HCT116 (cell line): ENCODE data around the gene ZMYM4. TPM values are rescaled to one million over a fixed set of nuclear protein-coding genes. Genes with fewer than 3 reads are reported as not detected.

ENCODE experiments used
- ATAC-seq: fragments of 200-7000 bp; cut with Tn5 transposase; 2 replicates; pipeline ENCODE4 v1.9.1; 2020; ENCODE audit warnings: mild to moderate bottlenecking, moderate library complexity
- BruUV-seq: library from RNA; stranded (reverse); fragments of 400-500 nt; replicated peaks from 2 replicates; lab custom pipeline; 2021; lab: Mats Ljungman, UMichigan
- CTCF ChIA-PET: fragments of 300-600 bp; sonication (Branson Sonifier 250); formaldehyde crosslinking; loops from one replicate; lab custom pipeline; 2021; ENCODE audit warnings: antibody characterized with exemption; lab: Charles Lee
- POLR2A ChIA-PET: fragments of 300-600, 350-600 bp; sonication (Branson Sonifier 250); formaldehyde crosslinking; loops from one replicate; lab custom pipeline; 2021; ENCODE audit warnings: antibody characterized with exemption; lab: Charles Lee
- RAD21 ChIA-PET, 2 experiments: fragments of 300-600 bp; sonication (Branson Sonifier 250); formaldehyde crosslinking; loops; one replicate each; lab custom pipeline; 2023; ENCODE audit warnings: low total read pairs in 2 of 2; ENCODE audit not compliant: uncharacterized antibody in 2 of 2, unreplicated experiment in 2 of 2, low non-redundant PET in 1 of 2; lab: Charles Lee
- DNase-seq: peaks from one replicate; pipeline ENCODE4 v3.0.0-alpha.2; 2010; ENCODE audit warnings: low read depth, low spot score
- H2AFZ ChIP-seq: fragments of 200-600 bp; shearing (Covaris generic), sonication (generic); 2 replicates; pipeline ENCODE4 v1.6.1; 2017; ENCODE audit warnings: low read depth, mixed run types, mixed read lengths, antibody characterized with exemption, low read length; ENCODE audit not compliant: poor library complexity, severe bottlenecking
- H3K27ac ChIP-seq: 2 replicates; pipeline ENCODE4 v1.5.1; 2012; ENCODE audit warnings: low read depth, low read length
- H3K27me3 ChIP-seq: fragments of 200-600 bp; sonication (generic); 2 replicates; pipeline ENCODE4 v1.6.1; 2016; ENCODE audit warnings: mixed run types, low read length, mixed read lengths; ENCODE audit not compliant: insufficient read depth
- H3K36me3 ChIP-seq, 2 experiments: fragments of 200-500 bp in 1 of 2; fragments of 200-600 bp in 1 of 2; sonication (Bioruptor generic) in 1 of 2; sonication (generic) in 1 of 2; 2 replicates each; pipeline versions ENCODE4 v1.5.1 to v1.6.1; 2014 to 2016; ENCODE audit warnings: low read length in 2 of 2, inconsistent platforms in 1 of 2, mixed read lengths in 1 of 2, mixed run types in 1 of 2; ENCODE audit not compliant: insufficient read depth in 2 of 2, control insufficient read depth in 1 of 2
- H3K4me1 ChIP-seq, 2 experiments: fragments of 200-600 bp in 1 of 2; sonication (generic) in 1 of 2; 2 replicates each; pipeline versions ENCODE4 v1.5.1 to v1.6.1; 2012 to 2017; ENCODE audit warnings: low read length in 2 of 2, inconsistent platforms in 1 of 2, mild to moderate bottlenecking in 1 of 2, mixed read lengths in 1 of 2, mixed run types in 1 of 2, moderate library complexity in 1 of 2; ENCODE audit not compliant: insufficient read depth in 2 of 2, control insufficient read depth in 1 of 2
- H3K4me2 ChIP-seq: fragments of 200-600 bp; sonication (generic); 2 replicates; pipeline ENCODE4 v1.6.1; 2017; ENCODE audit warnings: mixed run types, low read length, mixed read lengths
- H3K4me3 ChIP-seq, 2 experiments: fragments of 200-600 bp in 1 of 2; sonication (generic) in 1 of 2; replicated peaks in 1 of 2; 2 replicates each; pipeline ENCODE4 v1.5.1; 2011 to 2016; ENCODE audit warnings: low read length in 2 of 2, control low read depth in 1 of 2, low read depth in 1 of 2, mild to moderate bottlenecking in 1 of 2, mixed read lengths in 1 of 2, mixed run types in 1 of 2
- H3K79me2 ChIP-seq: fragments of 200-600 bp; sonication (generic); 2 replicates; pipeline ENCODE4 v1.6.1; 2017; ENCODE audit warnings: mild to moderate bottlenecking, mixed run types, low read length, moderate library complexity, mixed read lengths; ENCODE audit not compliant: insufficient read depth
- H3K9ac ChIP-seq: fragments of 200-600 bp; sonication (generic); 2 replicates; pipeline ENCODE4 v1.6.1; 2016; ENCODE audit warnings: low read length, mixed read lengths
- H3K9me2 ChIP-seq: fragments of 200-600 bp; sonication (generic), shearing (Covaris generic); 2 replicates; pipeline ENCODE4 v1.6.1; 2017; ENCODE audit warnings: mixed run types, mild to moderate bottlenecking, moderate library complexity; ENCODE audit not compliant: insufficient read depth
- H3K9me3 ChIP-seq, 2 experiments: fragments of 200-500 bp in 1 of 2; fragments of 200-600 bp in 1 of 2; sonication (Bioruptor generic) in 1 of 2; sonication (generic) in 1 of 2; 2 replicates each; pipeline ENCODE4 v1.6.1; 2014 to 2017; ENCODE audit warnings: low read length in 2 of 2, mixed read lengths in 2 of 2, inconsistent platforms in 1 of 2, low read depth in 1 of 2, mild to moderate bottlenecking in 1 of 2, mixed run types in 1 of 2, moderate library complexity in 1 of 2; ENCODE audit not compliant: control insufficient read depth in 1 of 2, insufficient read depth in 1 of 2
- H4K20me1 ChIP-seq: fragments of 200-600 bp; sonication (generic), shearing (Covaris generic); 2 replicates; pipeline ENCODE4 v1.6.1; 2017; ENCODE audit warnings: mixed run types, mild to moderate bottlenecking, moderate library complexity; ENCODE audit not compliant: insufficient read depth
- CEBPB ChIP-seq: IDR thresholded peaks from 2 replicates; pipeline ENCODE4 v1.6.1; 2012; ENCODE audit warnings: low read depth
- EGR1 ChIP-seq: IDR thresholded peaks from 2 replicates; pipeline ENCODE4 v1.6.1; 2012; ENCODE audit warnings: low read depth
- EZH2 ChIP-seq: fragments of 200-600 bp; sonication (generic); IDR thresholded peaks from 2 replicates; pipeline ENCODE4 v1.6.1; 2017; ENCODE audit warnings: antibody characterized with exemption, mixed run types
- EZH2phosphoT487 ChIP-seq: fragments of 200-600 bp; IDR thresholded peaks from 2 replicates; pipeline ENCODE4 v1.6.1; 2018; ENCODE audit warnings: antibody characterized with exemption, borderline replicate concordance
- FOSL1 ChIP-seq: IDR thresholded peaks from 2 replicates; pipeline ENCODE4 v1.6.1; 2012; ENCODE audit warnings: low read depth
- JUND ChIP-seq: IDR thresholded peaks from 2 replicates; pipeline ENCODE4 v1.6.1; 2012
- POLR2A ChIP-seq: IDR thresholded peaks from 2 replicates; pipeline ENCODE4 v1.7.0; 2011; ENCODE audit warnings: borderline replicate concordance; ENCODE audit not compliant: insufficient read depth, insufficient read length; ENCODE audit errors: extremely low read depth
- POLR2AphosphoS5 ChIP-seq: IDR thresholded peaks from 2 replicates; pipeline ENCODE4 v1.6.1; 2011; ENCODE audit warnings: mild to moderate bottlenecking, low read depth, low read length, moderate library complexity
- SIN3A ChIP-seq: IDR thresholded peaks from 2 replicates; pipeline ENCODE4 v1.6.1; 2012; ENCODE audit warnings: low read depth
- SP1 ChIP-seq: IDR thresholded peaks from 2 replicates; pipeline ENCODE4 v1.6.1; 2012; ENCODE audit warnings: low read depth
- YY1 ChIP-seq: IDR thresholded peaks from 2 replicates; pipeline ENCODE4 v1.6.1; 2011; ENCODE audit warnings: low read length, low read depth, moderate library complexity, mild to moderate bottlenecking; ENCODE audit not compliant: insufficient replicate concordance; ENCODE audit errors: extremely low read depth
- ZNF274 ChIP-seq: fragments of 200-500 bp; sonication (Bioruptor generic); IDR thresholded peaks from 2 replicates; pipeline ENCODE4 v1.6.1; 2014; ENCODE audit warnings: mild to moderate bottlenecking, low read depth, low read length, inconsistent platforms
- intact Hi-C: fragments of 100-400 bp; cut with micrococcal nuclease; formaldehyde crosslinking; loops from 2 replicates; pipeline ENCODE4 v1.10.0; 2022
- total RNA-seq: library from RNA; stranded (reverse); gene quantifications from one replicate; pipeline ENCODE4 v1.2.1, GENCODE V29; 2021; ENCODE audit not compliant: unreplicated experiment
- TF ChIP-seq, protein P1 (sequence below), 3 experiments: fragments of 200-600 bp in 1 of 3; sonication (generic) in 1 of 3; IDR thresholded peaks in 2 of 3; conservative IDR thresholded peaks in 1 of 3; 2 replicates each; pipeline ENCODE4 v1.5.1; 2012 to 2017; ENCODE audit warnings: low read depth in 2 of 3, low read length in 2 of 3, antibody characterized with exemption in 1 of 3, borderline replicate concordance in 1 of 3, control low read depth in 1 of 3, mild to moderate bottlenecking in 1 of 3, mixed read lengths in 1 of 3, mixed run types in 1 of 3, moderate library complexity in 1 of 3; ENCODE audit not compliant: insufficient read depth in 1 of 3
- TF ChIP-seq, protein P2 (sequence below): IDR thresholded peaks from 2 replicates; pipeline ENCODE4 v1.6.1; 2012

The ZMYM4 gene
- total RNA-seq, 1 experiment from 2014 or later, result 58.0 TPM

DNA sequence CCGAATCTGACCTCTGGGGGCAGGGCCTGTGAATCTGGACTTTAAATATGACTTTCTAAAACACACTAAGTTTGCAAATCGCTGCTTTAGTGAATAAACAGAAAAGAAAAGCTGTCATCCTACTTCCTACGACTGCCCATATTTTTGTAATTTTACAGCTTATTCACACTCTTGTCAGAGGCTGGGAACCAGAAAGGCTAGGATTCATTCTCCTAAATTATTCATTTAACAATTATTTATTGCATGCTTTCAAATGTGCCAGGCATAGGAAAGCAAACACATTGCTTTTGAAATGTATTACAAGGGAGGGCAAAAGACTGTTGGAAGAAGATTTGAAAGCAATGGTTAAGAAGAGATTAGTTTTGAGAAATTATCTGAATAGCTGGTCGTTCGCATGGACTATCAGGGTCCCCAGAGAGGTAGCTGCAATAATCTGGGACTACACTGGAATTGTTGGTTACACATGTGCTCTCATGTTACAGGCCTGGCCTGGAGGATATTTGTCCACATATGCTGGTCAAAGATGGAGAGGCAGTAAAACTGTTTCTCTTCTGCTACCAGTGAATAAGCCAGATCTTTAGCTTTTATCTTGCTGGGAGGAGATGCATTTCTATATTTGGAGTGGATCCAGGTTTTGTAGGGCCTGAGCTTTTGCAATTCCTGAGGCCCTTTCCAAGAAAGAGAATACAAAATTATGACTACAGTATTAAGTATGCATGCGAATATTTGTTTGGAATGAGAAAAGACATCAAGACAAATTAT, 46.0 kb upstream of the ZMYM4 start:
- POLR2A ChIA-PET, result no interaction called here
- Histone ChIP-seq H3K27ac (no peak overlapping the region), H3K9ac (no peak overlapping the region)
- TF ChIP-seq FOSL1, result no peak
- TF ChIP-seq, protein P1, sequence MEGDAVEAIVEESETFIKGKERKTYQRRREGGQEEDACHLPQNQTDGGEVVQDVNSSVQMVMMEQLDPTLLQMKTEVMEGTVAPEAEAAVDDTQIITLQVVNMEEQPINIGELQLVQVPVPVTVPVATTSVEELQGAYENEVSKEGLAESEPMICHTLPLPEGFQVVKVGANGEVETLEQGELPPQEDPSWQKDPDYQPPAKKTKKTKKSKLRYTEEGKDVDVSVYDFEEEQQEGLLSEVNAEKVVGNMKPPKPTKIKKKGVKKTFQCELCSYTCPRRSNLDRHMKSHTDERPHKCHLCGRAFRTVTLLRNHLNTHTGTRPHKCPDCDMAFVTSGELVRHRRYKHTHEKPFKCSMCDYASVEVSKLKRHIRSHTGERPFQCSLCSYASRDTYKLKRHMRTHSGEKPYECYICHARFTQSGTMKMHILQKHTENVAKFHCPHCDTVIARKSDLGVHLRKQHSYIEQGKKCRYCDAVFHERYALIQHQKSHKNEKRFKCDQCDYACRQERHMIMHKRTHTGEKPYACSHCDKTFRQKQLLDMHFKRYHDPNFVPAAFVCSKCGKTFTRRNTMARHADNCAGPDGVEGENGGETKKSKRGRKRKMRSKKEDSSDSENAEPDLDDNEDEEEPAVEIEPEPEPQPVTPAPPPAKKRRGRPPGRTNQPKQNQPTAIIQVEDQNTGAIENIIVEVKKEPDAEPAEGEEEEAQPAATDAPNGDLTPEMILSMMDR (IDR thresholded peaks at IDR 0.05 in 2 of 3, conservative IDR thresholded peaks at IDR 0.05 in 1 of 3; ENCODE audit: borderline replicate concordance in 1 of 3, insufficient read depth in 1 of 3, low read depth in 2 of 3, low read length in 2 of 3), result no peak
- no peak for TF ChIP-seq POLR2A
- no peak for TF ChIP-seq YY1
- no peak for TF ChIP-seq SP1
- TF ChIP-seq EZH2phosphoT487, result no peak
- TF ChIP-seq ZNF274, result no peak
- no peak for TF ChIP-seq SIN3A
- TF ChIP-seq, protein P2, sequence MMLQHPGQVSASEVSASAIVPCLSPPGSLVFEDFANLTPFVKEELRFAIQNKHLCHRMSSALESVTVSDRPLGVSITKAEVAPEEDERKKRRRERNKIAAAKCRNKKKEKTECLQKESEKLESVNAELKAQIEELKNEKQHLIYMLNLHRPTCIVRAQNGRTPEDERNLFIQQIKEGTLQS, result no peak
- no peak for TF ChIP-seq POLR2AphosphoS5
- TF ChIP-seq CEBPB, result no peak
- TF ChIP-seq EZH2, result no peak
- no peak for TF ChIP-seq EGR1
- TF ChIP-seq JUND, result no peak
- TF ChIP-seq, all 23 proteins: peak for 0
- Histone ChIP-seq H3K9me3 (no peaks in the 10 kb centered on the region), H2AFZ (no peak overlapping the region), H4K20me1 (no peaks in the 10 kb centered on the region), H3K9me2 (no peaks in the 10 kb centered on the region), H3K79me2 (no peaks in the 10 kb centered on the region), H3K4me3 (no peak overlapping the region), H3K27me3 (no peaks in the 10 kb centered on the region), H3K4me1 (peaks cover 0 to 4% of the 10 kb centered on the region in 2 experiments; a peak in 1 of 4 replicates), H3K4me2 (no peak overlapping the region), H3K36me3 (no peaks in the 10 kb centered on the region)
- DNase-seq, result no peak
- intact Hi-C loops, result no loop called here
- RAD21 ChIA-PET, result no interaction called here
- no peak for ATAC-seq
- CTCF ChIA-PET, result interaction anchor here (1.1 to 1.5 kb wide), 2 partner anchors 12 to 21 kb away, joined by 3 to 6 read pairs; no protein-coding TSS in a partner anchor
- no TSS peak for BruUV-seq
